Skeletal muscle tissue (tissue), 4 donors: ENCODE results near the gene GATAD2A. TPM values are rescaled to one million over a fixed set of nuclear protein-coding genes. Genes with fewer than 3 reads are reported as not detected.

Experiments
- H3K27ac ChIP-seq: one replicate; pipeline ENCODE4 v1.7.0; 2013; ENCODE audit warnings: mild to moderate bottlenecking, low read depth, low read length, inconsistent platforms
- H3K27me3 ChIP-seq, 3 donors: one replicate each; pipeline ENCODE4 v1.7.0; 2013; ENCODE audit warnings: low read length in 3 of 3; ENCODE audit not compliant: control insufficient read depth in 3 of 3, insufficient read depth in 3 of 3
- H3K36me3 ChIP-seq, 3 donors: one replicate each; pipeline ENCODE4 v1.7.0; 2013; ENCODE audit warnings: low read length in 3 of 3; ENCODE audit not compliant: control insufficient read depth in 3 of 3, insufficient read depth in 3 of 3
- H3K4me1 ChIP-seq, 3 donors: one replicate each; pipeline ENCODE4 v1.7.0; 2013; ENCODE audit warnings: low read length in 3 of 3, mild to moderate bottlenecking in 3 of 3; ENCODE audit not compliant: control insufficient read depth in 3 of 3, insufficient read depth in 3 of 3
- H3K4me3 ChIP-seq, 3 donors: one replicate each; pipeline ENCODE4 v1.7.0; 2013; ENCODE audit warnings: low read length in 3 of 3
- H3K9ac ChIP-seq, 3 donors: one replicate each; pipeline ENCODE4 v1.7.0; 2013; ENCODE audit warnings: low read length in 3 of 3, mild to moderate bottlenecking in 3 of 3, moderate library complexity in 2 of 3, low read depth in 1 of 3
- H3K9me3 ChIP-seq, 3 donors: one replicate each; pipeline ENCODE4 v1.7.0; 2013; ENCODE audit warnings: low read length in 3 of 3; ENCODE audit not compliant: control insufficient read depth in 3 of 3
- total RNA-seq: library from RNA; depleted of rRNA; stranded (reverse); fragments of >200 nt; gene quantifications from one replicate; pipeline ENCODE4 v1.2.3, GENCODE V29; 2014
- donor health status: Osteomylitis.

GATAD2A gene
- total RNA-seq, 1 donor from 2014 or later, result 19.8 TPM

GRCh38 chr19:19537075-19538048, 131.9 kb downstream of the GATAD2A start:
- Histone ChIP-seq H3K9ac (peak overlapping the region in 1 of 3 donors; percentile 8), H3K4me1 (peaks cover 12 to 31% (median 18%) of the 10 kb centered on the region in 3 donors), H3K4me3 (no peak overlapping the region), H3K27me3 (peaks cover 45 to 52% (median 50%) of the 10 kb centered on the region in 3 donors), H3K36me3 (peaks cover 0 to 2% (median 0%) of the 10 kb centered on the region in 3 donors), H3K27ac (no peak overlapping the region), H3K9me3 (no peaks in the 10 kb centered on the region)

- Histone ChIP-seq H3K9me3 (no peaks in the 10 kb centered on the region), H3K9ac (peak within 1 kb of the TSS in 1 of 3 donors; percentile 8), H3K27me3 (peaks cover 51 to 60% (median 58%) of the 10 kb centered on the region in 3 donors), H3K4me3 (no peak within 1 kb of the TSS), H3K4me1 (peaks cover 9 to 25% (median 15%) of the 10 kb centered on the region in 3 donors), H3K27ac (no peak within 1 kb of the TSS), H3K36me3 (peaks cover 0 to 2% (median 0%) of the 10 kb centered on the region in 3 donors)
Measured at GRCh38 chr19:19538061-19538784, 132.7 kb downstream of the GATAD2A start, which contains the start of gene CILP2. Gene CILP2, plus strand, starts transcription at chr19:19538265. Its CDS starts 85 bp downstream, at chr19:19538350.

GRCh38 chr19:19538785-19539166, 133.3 kb downstream of the GATAD2A start:
- H3K4me3 ChIP-seq, result no peak overlapping the region
- H3K27ac ChIP-seq, result no peak overlapping the region
- H3K27me3 ChIP-seq, result peaks cover 53 to 66% (median 64%) of the 10 kb centered on the region in 3 donors
- peaks cover 0 to 2% (median 0%) of the 10 kb centered on the region in 3 donors for H3K36me3 ChIP-seq
- peaks cover 9 to 25% (median 15%) of the 10 kb centered on the region in 3 donors for H3K4me1 ChIP-seq
- H3K9me3 ChIP-seq, result no peaks in the 10 kb centered on the region
- no peak overlapping the region for H3K9ac ChIP-seq

DNA sequence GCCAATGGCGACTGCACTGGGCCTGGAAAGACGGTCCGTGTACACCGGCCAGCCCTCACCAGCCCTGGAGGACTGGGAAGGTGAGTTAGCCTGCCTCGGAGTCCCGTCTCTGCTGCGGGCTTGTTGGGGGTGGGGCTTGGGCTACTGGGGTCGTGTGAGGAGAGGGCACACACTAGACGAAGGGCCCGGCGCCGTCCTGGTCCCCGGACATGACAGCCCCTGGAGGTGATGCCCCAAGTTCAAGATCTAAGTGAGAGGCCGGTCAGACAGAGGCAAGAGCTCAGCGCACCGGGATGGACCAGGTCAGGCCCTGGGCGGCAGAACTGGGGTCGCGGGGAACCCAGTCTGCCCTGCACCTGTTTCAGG, 134.2 kb downstream of the GATAD2A start:
- Histone ChIP-seq H3K27me3 (peaks cover 53 to 73% (median 66%) of the 10 kb centered on the region in 3 donors), H3K4me1 (peaks cover 9 to 25% (median 15%) of the 10 kb centered on the region in 3 donors), H3K9me3 (no peaks in the 10 kb centered on the region), H3K4me3 (no peak overlapping the region), H3K36me3 (peaks cover 0 to 2% (median 0%) of the 10 kb centered on the region in 3 donors), H3K9ac (no peak overlapping the region), H3K27ac (no peak overlapping the region)

- peaks cover 9 to 25% (median 15%) of the 10 kb centered on the region in 3 donors for H3K4me1 ChIP-seq
- H3K27ac ChIP-seq, result no peak overlapping the region
- H3K9ac ChIP-seq, result no peak overlapping the region
- H3K4me3 ChIP-seq, result no peak overlapping the region
- no peaks in the 10 kb centered on the region for H3K9me3 ChIP-seq
- peaks cover 53 to 76% (median 70%) of the 10 kb centered on the region in 3 donors for H3K27me3 ChIP-seq
- H3K36me3 ChIP-seq, result peaks cover 0 to 2% (median 0%) of the 10 kb centered on the region in 3 donors
Measured at GRCh38 chr19:19540064-19540714, 134.7 kb downstream of the GATAD2A start.

- no peaks in the 10 kb centered on the region for H3K9me3 ChIP-seq
- peaks cover 53 to 75% (median 73%) of the 10 kb centered on the region in 3 donors for H3K27me3 ChIP-seq
- H3K9ac ChIP-seq, result peak overlapping the region in 1 of 3 donors; percentile 8
- H3K36me3 ChIP-seq, result no peaks in the 10 kb centered on the region
- H3K4me3 ChIP-seq, result no peak overlapping the region
- H3K4me1 ChIP-seq, result peaks cover 9 to 25% (median 15%) of the 10 kb centered on the region in 3 donors
- H3K27ac ChIP-seq, result no peak overlapping the region
Measured at GRCh38 chr19:19540715-19541515, 135.4 kb downstream of the GATAD2A start.

- Histone ChIP-seq H3K4me1 (peaks cover 9 to 25% (median 15%) of the 10 kb centered on the region in 3 donors), H3K27me3 (peaks cover 53 to 78% (median 73%) of the 10 kb centered on the region in 3 donors), H3K4me3 (no peak overlapping the region), H3K9me3 (no peaks in the 10 kb centered on the region), H3K27ac (no peak overlapping the region), H3K9ac (no peak overlapping the region), H3K36me3 (no peaks in the 10 kb centered on the region)
Measured at GRCh38 chr19:19541616-19542015, 136.1 kb downstream of the GATAD2A start.

- peaks cover 55 to 83% (median 76%) of the 10 kb centered on the region in 3 donors for H3K27me3 ChIP-seq
Measured at GRCh38 chr19:19542507-19542906, 137.0 kb downstream of the GATAD2A start.

GRCh38 chr19:19543101-19543500, 137.6 kb downstream of the GATAD2A start:
- no peak overlapping the region for H3K4me3 ChIP-seq
- H3K36me3 ChIP-seq, result no peaks in the 10 kb centered on the region
- peaks cover 54 to 80% (median 75%) of the 10 kb centered on the region in 3 donors for H3K27me3 ChIP-seq
- no peak overlapping the region for H3K27ac ChIP-seq
- H3K9ac ChIP-seq, result no peak overlapping the region
- H3K9me3 ChIP-seq, result no peaks in the 10 kb centered on the region
- H3K4me1 ChIP-seq, result peaks cover 9 to 20% (median 12%) of the 10 kb centered on the region in 3 donors

More at GRCh38 chr19:19542507-19542906, 137.0 kb downstream of the GATAD2A start:
- peak overlapping the region in 1 of 3 donors; percentile 8 for H3K9ac ChIP-seq
- no peak overlapping the region for H3K27ac ChIP-seq
- H3K4me3 ChIP-seq, result no peak overlapping the region
- H3K9me3 ChIP-seq, result no peaks in the 10 kb centered on the region
- H3K36me3 ChIP-seq, result no peaks in the 10 kb centered on the region
- peaks cover 9 to 25% (median 15%) of the 10 kb centered on the region in 3 donors for H3K4me1 ChIP-seq
